ENCODE results near the gene KIAA0825.

GRCh38 chr5:94181895-94182294 lies 436.5 kb downstream of the KIAA0825 start:
- TF ChIP-seq GATA3 (IDR thresholded peaks at IDR 0.05; ENCODE audit: low read depth, low read length): no peak
- no peak for TF ChIP-seq GATA2 (IDR thresholded peaks at IDR 0.05; ENCODE audit: low read depth, low read length)
